GM15510 (cell line): Measurements from ENCODE around the gene HMGN4.

Experiments used
- POLR2A ChIP-seq: IDR thresholded peaks from 3 replicates; pipeline ENCODE4 v1.6.1; 2011; ENCODE audit warnings: borderline replicate concordance; ENCODE audit not compliant: insufficient read length; ENCODE audit errors: extremely low read depth

Gene HMGN4

DNA sequence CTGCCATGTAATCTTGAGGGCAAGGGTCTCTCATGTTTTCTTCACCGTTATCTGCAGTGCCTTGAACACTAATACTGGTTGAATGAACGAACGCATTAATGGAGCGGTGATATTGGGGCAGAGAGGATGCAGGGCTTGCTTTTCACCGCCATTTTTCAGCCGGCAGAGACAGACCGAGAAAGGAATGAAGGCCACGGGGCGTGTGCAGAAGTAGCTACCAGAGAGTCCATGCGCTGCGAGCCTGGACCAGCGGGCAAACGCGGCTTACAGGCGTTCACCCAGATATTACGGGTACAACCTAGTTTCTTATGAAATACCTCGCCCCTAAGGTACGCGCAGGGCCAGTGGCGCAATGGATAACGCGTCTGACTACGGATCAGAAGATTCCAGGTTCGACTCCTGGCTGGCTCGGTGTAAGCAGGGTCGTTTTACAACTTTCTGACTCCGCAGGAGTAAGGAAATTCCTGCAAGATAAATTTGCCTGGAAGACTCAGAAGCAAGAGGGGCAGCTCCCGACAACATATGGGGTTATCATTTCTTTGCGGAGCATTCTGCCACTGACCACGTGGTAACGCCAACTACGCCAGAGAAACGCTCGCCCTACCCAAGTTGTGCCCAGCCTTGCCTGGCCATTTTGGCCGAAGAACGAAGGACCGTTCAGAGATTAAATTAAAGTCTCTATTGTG is 863 bp upstream of the HMGN4 start:
- TF ChIP-seq POLR2A: peak; percentile 27

DNA sequence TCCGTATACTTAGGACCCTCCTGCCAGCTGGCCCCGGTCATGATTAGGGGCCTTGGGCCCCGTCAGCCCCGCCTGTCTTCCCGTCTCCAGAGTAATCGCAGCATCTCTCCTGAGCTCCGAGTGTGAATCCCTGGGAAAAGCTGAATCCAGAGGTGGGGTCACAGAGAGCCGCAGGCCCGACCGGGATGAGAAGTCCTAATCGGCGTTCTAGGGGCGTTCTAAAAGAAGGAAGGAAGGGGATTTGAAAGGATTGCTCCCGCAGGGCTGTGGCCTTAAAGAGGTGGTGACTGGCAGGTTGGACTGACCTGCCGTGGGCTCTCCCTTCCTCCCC is 371 bp downstream of the HMGN4 start:
- TF ChIP-seq POLR2A: no peak

DNA sequence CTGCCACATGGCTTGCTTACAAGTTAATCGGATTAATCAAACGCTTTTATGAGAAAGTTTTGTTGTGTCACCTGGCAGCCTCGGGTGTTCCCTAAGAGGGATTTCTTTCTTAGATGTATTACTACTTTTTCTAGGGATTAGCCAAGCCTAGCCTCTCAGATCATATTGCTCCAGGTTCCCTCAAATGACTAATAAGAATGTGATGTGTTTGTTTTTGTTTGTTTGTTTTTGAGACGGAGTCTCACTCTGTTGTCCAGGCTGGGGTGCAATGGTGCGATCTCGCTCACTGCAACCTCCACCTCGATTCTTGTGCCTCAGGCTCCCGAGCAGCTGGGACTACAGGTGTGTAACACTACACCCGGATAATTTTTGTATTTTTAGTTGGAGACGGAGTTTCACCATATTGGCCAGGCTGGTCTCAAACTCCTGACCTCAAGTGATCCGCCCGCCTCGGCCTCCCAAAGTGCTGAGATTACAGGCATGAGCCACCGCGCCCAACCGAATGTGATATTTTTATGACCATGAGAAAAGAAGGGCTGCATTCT is 977 bp downstream of the HMGN4 start:
- no peak for TF ChIP-seq POLR2A

DNA sequence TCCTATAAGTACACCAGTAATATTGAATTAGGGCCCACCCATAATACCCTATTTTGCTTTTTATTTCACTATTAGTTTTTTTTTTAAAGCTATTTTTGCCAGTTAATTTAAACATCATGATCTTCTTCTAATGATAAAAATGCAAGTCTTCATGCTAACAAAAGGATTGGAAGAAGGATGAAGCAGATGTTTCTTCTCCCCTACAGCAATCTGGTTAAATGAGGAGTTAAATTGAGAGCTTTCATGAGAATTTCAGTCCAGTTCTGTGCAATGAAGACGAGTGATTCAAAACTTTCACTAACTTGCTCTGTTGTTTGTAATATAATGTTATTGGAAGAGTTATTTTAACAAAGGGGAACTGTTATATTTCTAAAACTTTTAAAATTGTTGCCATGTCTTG is 3.4 kb downstream of the HMGN4 start:
- TF ChIP-seq POLR2A: no peak

DNA sequence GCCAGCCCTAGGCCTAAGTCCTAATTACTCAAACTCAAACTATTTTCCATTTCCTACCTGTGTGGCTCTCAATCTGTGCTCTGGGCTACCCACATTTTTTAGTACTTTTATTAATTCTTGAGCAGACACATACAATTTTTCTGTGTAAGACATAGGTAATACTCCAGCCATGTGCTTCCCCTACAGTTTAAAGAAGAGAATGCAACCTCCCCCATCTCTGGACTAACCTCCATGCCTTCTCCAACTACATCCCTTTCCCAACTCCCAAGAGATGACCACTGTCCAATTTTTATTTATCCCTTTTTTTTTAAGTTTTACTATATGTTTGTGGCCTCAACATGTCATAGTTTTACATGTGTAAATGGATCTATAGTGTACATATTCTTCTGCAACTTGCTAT is 5.8 kb downstream of the HMGN4 start:
- no peak for TF ChIP-seq POLR2A

DNA sequence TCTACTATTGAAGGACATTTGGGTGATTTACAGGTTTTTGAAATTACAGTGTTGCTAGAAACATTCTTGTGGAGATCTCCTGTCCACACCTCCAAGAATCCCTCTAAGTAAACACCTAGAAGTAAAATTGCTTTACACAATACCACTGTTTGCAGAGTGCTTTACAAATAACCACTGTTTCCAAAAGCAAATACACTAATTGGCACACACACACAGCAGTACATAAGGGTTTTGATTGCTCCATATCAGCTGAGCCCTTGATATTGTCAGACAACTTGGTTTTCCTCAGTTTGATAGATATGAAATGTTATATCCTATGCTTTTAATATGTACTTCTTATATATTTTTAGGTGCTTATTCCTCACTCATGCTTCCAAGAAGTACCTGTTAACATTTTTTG is 6.3 kb downstream of the HMGN4 start:
- TF ChIP-seq POLR2A: no peak

DNA sequence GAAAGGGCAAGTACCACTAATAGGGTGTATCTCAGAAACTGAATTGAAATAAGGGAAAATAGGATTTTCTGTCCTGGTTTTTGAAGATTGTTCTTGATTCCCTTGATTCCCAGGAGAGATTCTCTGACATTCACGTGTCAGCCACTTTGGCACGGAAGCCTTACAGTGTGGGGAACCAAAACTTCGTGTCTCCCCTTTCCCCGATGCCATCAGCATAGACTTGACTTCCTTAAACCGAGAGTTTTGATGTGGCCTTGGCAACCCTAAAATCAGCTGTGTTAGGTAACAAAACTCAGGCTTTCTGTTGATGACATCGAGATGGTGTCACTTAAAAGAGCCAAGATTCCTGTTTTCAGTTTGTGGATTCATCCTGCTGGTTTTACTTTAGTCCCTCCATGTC is 7.5 kb downstream of the HMGN4 start:
- TF ChIP-seq POLR2A: no peak

DNA sequence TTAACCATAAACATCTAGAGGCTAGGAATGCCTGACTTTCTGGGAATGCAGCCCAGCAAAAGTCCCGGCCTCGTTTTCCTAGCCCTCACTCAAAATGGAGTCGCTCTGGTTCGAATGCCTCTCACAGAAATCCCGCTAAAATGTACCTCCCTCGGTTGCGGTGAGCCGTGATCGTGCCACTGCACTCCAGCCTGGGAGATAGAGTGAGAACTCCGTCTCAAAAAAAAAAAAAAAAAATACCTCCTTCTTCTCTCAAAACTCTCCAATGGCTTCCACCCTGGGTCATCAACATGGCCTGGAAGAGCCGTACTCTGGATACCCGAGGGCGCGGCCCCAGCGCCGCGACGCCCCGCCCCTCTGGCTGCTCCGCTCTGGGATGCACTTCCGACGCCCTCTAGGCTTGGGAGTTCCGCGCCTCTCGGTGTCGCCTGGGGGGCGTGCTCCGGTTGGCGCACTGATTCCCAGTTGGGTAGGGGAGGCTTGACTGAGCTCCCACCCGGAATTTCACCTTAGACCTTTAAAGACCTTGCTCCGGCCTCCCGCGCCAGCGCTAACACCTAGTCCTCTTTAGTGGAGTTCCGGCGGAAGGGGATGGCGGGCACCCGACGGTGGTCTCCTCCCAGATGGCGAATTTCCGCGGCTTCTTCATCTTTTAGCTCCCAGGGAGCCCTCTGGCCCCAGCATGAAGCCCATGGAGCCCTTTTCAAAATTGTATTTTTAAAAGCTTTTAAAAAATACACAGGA is 12.3 kb downstream of the HMGN4 start:
- TF ChIP-seq POLR2A: peak; percentile 60

DNA sequence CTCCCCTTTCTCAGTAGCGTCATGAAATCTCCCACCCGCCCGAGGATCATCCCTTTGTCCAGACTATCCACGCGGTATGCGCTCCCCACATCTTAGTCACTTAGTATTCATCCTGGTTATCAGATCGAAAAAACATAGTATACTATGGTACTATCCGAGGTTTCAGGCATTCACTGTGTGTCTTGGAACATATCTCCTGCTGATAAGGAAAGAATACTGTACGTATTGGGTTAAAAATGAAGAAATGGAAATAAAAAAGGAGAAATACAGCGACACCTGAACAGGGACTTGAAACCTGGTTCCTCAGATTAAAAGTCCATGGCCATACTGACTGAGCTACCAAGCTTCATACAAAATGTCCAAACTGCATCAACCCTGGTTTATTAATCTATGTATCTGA is 14.0 kb downstream of the HMGN4 start:
- TF ChIP-seq POLR2A: no peak

DNA sequence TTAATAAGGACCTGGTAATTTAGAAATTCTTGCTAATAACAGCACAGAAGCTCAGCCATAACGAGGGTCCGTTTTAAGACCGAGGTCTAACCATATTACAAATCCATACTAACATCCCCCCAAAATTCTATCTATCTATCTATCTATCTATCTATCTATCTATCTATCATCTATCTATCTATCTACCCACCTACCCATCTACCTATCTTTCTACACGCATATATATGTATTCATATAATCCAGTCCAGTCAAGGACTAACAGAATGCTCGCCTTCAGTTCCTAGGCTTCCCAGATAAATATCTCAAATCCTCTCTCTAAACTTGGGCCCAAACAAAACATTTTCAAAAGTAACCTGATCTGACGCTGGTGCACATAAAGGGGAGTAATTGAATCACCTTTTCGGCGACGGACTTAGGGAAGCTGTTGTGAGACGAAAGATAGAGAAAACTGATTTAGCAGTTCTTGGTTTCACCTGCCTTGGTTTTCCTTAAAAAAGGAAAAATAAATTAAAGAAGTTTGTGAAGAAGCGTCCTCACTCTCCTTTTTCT is 14.5 kb downstream of the HMGN4 start:
- TF ChIP-seq POLR2A: no peak

DNA sequence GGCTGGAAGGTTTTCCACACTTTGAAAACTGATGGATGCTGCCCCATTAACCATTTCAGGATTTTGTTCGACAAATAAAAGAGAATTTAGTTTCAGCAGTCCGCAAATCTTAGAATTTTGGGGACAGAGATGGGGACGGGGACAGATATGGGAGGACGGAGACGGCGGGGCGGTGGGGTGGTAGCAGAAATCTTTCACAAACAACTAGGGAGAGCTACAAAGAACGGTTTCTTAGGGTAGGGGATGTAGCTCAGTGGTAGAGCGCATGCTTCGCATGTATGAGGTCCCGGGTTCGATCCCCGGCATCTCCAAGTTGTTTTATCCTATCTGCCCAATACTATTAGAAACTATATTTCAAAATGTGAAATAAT is 15.1 kb downstream of the HMGN4 start:
- TF ChIP-seq POLR2A: no peak

DNA sequence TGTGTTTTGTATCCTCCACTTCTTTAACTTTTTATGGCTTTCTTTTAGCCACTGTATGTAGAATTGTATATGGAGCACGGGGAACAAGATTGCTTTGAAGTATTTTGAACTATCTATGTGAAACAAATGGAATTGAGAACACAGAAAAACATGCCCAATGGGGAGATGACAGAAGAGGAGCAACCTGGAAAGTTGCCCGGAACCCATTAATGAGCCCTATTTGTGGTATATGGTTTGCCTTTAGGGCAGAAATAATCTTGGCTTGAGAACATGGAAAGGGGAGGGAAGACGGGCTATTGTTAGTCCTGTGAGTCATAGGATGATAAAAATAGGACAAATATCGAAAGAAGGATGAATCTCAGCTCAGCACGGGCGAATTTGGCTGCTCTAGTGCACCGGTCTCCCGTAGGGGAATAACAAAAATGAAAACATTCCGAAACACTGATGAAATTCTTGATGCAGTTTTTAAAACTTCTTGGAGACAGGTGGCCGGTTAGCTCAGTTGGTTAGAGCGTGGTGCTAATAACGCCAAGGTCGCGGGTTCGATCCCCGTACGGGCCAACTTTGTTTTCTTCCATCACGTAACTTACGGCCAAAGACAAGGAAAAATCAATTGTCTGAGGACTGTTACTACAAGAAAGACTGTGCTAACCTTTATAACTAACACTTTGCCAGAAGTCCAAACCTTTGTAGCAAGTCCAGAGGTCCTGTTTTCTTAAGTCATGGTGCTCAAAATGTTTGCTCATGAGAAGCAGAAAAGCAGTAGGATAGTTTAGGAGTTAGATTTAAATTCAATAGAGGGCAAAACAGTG is 15.7 kb downstream of the HMGN4 start:
- no peak for TF ChIP-seq POLR2A

DNA sequence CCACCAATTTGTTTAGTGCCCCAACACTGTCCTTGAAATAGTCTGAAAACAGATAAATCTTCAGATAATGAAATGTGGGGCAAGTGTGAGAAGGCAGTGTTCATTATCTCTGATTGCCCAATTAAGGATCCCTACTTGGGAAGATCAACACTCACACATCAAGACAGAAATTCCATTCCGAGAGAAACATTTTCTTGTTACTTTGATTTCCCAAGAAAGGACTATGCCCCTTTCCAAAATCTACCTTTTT is 16.2 kb downstream of the HMGN4 start:
- no peak for TF ChIP-seq POLR2A

DNA sequence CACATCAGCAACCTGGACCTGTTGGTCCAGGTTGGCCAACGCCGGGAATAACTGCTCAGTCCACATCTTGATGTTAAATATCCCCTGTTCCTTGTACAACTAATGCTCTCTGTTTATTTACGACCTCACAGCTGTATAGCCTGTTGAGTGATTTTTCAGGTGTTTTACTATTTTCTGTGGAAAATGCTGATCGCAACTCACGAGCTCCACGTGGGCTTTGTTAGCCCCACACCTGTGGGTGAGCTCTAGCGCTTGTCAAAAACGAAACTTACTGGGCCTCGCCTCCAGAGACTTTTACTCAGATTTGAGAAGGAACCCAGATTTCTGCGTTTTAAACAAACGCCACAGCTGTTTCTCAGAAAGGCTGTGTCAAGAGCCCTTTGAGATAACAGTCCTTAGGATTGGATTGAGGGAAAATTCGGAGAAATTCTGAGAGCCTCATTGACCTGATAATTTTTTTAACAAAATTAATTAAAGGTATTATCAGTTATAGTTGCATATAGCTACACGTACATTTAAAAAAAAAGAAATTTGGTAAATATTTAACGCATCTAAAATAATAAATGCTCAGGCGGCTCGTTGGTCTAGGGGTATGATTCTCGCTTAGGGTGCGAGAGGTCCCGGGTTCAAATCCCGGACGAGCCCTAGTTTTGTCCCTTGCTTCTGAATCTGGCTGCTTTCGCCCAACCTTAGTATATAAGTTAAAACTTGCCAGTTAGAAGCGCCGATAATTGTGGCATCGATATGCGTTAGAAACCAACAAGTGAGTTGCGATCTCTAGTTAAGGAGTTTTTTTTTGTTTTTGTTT is 16.7 kb downstream of the HMGN4 start:
- TF ChIP-seq POLR2A: no peak
